GM12875 (cell line): Measurements from ENCODE around the gene HAO1.

Experiments used
- H3K4me3 ChIP-seq: one replicate; pipeline ENCODE4 v1.5.1; 2011; ENCODE audit warnings: low read depth, low read length, control low read depth
- TF ChIP-seq, protein P1 (sequence below): IDR thresholded peaks from 2 replicates; pipeline ENCODE4 v1.5.1; 2011; ENCODE audit warnings: low read depth, mild to moderate bottlenecking, control low read depth, inconsistent platforms, low read length, moderate library complexity, borderline replicate concordance; ENCODE audit not compliant: insufficient read depth

The HAO1 gene

GRCh38 chr20:7859356-7859802 lies 80.9 kb downstream of the HAO1 start:
- TF ChIP-seq, protein P1, sequence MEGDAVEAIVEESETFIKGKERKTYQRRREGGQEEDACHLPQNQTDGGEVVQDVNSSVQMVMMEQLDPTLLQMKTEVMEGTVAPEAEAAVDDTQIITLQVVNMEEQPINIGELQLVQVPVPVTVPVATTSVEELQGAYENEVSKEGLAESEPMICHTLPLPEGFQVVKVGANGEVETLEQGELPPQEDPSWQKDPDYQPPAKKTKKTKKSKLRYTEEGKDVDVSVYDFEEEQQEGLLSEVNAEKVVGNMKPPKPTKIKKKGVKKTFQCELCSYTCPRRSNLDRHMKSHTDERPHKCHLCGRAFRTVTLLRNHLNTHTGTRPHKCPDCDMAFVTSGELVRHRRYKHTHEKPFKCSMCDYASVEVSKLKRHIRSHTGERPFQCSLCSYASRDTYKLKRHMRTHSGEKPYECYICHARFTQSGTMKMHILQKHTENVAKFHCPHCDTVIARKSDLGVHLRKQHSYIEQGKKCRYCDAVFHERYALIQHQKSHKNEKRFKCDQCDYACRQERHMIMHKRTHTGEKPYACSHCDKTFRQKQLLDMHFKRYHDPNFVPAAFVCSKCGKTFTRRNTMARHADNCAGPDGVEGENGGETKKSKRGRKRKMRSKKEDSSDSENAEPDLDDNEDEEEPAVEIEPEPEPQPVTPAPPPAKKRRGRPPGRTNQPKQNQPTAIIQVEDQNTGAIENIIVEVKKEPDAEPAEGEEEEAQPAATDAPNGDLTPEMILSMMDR, result peak; percentile 44; the same call in 1 of the 2 replicates
- H3K4me3 ChIP-seq, result no peak overlapping the region

GRCh38 chr20:7858734-7859250 lies 81.5 kb downstream of the HAO1 start:
- TF ChIP-seq, protein P1, result no peak
- H3K4me3 ChIP-seq, result no peak overlapping the region

DNA sequence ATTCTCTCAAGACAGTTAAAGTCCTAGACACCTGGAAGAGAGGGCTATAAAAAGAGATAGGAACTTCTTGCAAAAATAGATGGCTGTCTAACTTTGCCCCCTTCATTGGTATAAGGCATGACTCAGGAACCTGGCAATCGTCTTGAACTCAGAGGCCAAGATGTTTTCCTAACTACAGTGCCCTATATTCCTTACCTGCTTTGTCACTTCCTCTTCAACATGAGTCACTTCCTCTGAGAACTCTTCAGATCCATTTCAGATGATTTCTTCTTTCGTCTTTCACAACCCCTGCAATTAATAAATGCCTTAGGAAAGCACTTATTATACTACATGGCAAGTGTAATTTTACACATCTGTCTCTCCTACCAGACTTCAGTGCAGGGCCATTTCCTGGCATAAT lies 83.5 kb downstream of the HAO1 start:
- no peak overlapping the region for H3K4me3 ChIP-seq
- TF ChIP-seq, protein P1, result no peak

- H3K4me3 ChIP-seq, result no peak overlapping the region
- TF ChIP-seq, protein P1, result no peak
Observed at GRCh38 chr20:7855545-7855944, 84.7 kb downstream of the HAO1 start.

DNA sequence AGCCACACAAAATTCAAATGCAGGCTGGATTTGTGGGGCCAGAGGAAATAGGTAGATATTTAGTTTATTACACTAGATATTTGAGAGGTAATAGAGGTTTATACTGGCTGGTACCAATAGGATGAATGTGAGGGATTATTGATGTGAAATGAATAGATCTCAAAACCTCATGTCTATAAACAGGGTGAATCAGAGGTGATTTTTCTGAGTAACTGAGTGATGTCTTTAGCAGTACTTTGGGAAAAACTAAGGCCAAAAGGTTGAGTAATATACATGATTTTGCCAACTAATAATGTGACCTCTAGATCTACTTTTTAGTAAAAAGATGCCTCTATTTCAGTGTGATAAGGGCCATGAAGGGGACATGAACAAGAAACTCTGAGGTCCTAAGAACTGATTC lies 86.8 kb downstream of the HAO1 start:
- H3K4me3 ChIP-seq, result no peak overlapping the region
- TF ChIP-seq, protein P1, result no peak

DNA sequence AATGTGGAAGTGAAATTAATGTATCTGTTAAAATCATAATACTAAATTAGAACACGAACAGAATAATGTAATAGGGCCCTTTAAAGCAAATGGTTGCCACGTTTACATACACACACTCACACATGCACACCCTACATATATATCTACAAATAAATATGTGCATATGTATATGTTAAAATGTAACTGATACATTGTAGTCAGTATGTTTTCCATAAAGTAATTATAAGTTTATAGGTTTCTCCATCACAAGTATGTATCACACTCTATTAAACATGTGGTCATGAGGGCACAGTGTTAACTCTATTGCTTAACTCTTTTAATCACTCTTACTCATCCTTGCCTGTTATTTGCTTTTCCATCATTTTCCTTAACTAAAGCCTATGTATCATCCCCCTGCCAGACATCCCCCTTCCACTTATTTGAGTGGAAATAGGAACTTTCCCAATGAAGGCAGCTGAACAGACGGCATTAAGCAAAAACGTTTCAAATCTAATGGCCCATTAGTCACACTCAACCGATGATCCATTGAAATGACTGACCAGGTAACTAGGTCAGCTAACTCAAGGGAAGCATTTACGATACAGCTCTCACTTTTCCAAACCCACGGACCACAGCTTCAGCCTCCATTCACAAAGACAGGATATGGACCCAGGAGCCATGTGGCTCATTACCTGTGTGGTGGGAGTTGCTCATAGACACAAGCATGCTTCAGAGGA lies 89.3 kb downstream of the HAO1 start:
- TF ChIP-seq, protein P1, result no peak
- no peak overlapping the region for H3K4me3 ChIP-seq

DNA sequence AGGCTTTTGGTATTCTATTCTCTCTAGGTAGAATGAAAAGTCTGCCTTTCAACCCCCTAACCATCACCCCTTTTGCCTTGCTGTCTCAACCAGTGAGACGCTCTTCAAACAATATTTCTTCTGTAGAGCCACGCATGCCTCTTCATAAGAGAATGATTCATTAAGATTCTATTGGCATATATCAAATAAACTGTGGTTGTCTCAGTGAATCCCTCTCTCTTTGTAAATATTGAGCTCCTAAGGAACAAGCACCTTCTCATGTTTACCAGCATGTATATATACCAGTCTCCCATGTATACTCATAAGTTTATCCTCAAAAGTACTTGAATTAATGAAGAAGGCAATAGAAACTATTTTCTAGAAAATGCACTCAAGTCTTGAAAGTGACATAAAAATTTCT lies 90.6 kb downstream of the HAO1 start:
- no peak overlapping the region for H3K4me3 ChIP-seq
- TF ChIP-seq, protein P1, result no peak
